Right lobe of liver (tissue), 6 donors: ENCODE results near the gene ALDH8A1. TPM values are rescaled to one million over a fixed set of nuclear protein-coding genes. Genes with fewer than 3 reads are reported as not detected.

Experiments
- ATAC-seq, 4 donors: fragments of 200-7000 bp; cut with Tn5 transposase; one replicate each; pipeline ENCODE4 v1.9.1; 2020; ENCODE audit warnings: mild to moderate bottlenecking in 4 of 4, moderate library complexity in 4 of 4
- DNase-seq, 3 donors: peaks; one replicate each; pipeline ENCODE4 v3.0.0-alpha.2; 2020
- H3K27ac ChIP-seq, 3 donors: fragments of 200-600 bp; one replicate each; pipeline ENCODE4 v1.8.0; 2022
- H3K27me3 ChIP-seq, 2 donors: fragments of 200-600 bp; one replicate each; pipeline ENCODE4 v1.8.0; 2022
- H3K36me3 ChIP-seq, 4 donors: fragments of 200-600 bp; sonication (generic) in 1 of 4; one replicate each; pipeline versions ENCODE4 v1.5.1 to v1.8.0; 2017 to 2022; ENCODE audit warnings: control low read depth in 1 of 4
- H3K4me1 ChIP-seq, 4 donors: fragments of 200-600 bp; sonication (generic) in 1 of 4; one replicate each; pipeline versions ENCODE4 v1.5.1 to v1.8.0; 2017 to 2022; ENCODE audit warnings: control low read depth in 1 of 4
- H3K4me3 ChIP-seq, 3 donors: fragments of 200-600 bp; one replicate each; pipeline ENCODE4 v1.8.0; 2022
- H3K9me3 ChIP-seq, 4 donors: fragments of 200-600 bp; sonication (generic) in 1 of 4; one replicate each; pipeline versions ENCODE4 v1.5.1 to v1.8.0; 2017 to 2022; ENCODE audit warnings: control low read depth in 1 of 4
- POLR2A ChIP-seq: fragments of 450-650 bp; IDR thresholded peaks from one replicate; pipeline ENCODE4 v1.6.1; 2017; ENCODE audit warnings: antibody characterized with exemption, mild to moderate bottlenecking
- WGBS: methylation state at CpG from one replicate; pipeline ENCODE4 v1.1.6; 2018; ENCODE audit warnings: low coverage, low lambda C conversion rate; ENCODE audit not compliant: insufficient coverage; ENCODE audit errors: missing lambda C conversion rate; 5-methylcytosine and 5-hydroxymethylcytosine counted together
- intact Hi-C, 2 donors: fragments of 100-400 bp; cut with DNase I; formaldehyde crosslinking; loops; one replicate each; pipeline versions ENCODE4 v1.11.2 to v1.14.1; 2022
- total RNA-seq, 6 experiments: library from RNA; depleted of rRNA in 2 of 6; stranded (reverse); fragments of >200 nt in 2 of 6; fragmentation: NEBNext Ultra II Directional in 3 of 6; extraction: Animal tissue kit (Norgen Biotek cat#: 25700) in 3 of 6; gene quantifications; one replicate each; pipeline versions ENCODE4 v1.1.0 to v1.2.4, GENCODE V29; 2016 to 2023
- TF ChIP-seq, protein P1 (sequence below), 4 donors: fragments of 200-600 bp in 3 of 4; fragments of 450-650 bp in 1 of 4; IDR thresholded peaks; one replicate each; pipeline versions ENCODE4 v1.5.1 to v1.8.0; 2016 to 2022; ENCODE audit warnings: antibody characterized with exemption in 4 of 4, mild to moderate bottlenecking in 2 of 4
- donor health status: DM: no; HTN: yes; CAD: no.
- donor health status: DM: no; HTN: no; CAD: no.
- donor health status: DM: no; HTN: no; CAD: no.
- donor health status: DM: no; HTN: yes; CAD: no.
- donor health status: DM: no; HTN: yes; CAD: no.

Gene ALDH8A1
- total RNA-seq, 6 experiments from 2014 or later: 91.4 to 175 (median 166) TPM

DNA sequence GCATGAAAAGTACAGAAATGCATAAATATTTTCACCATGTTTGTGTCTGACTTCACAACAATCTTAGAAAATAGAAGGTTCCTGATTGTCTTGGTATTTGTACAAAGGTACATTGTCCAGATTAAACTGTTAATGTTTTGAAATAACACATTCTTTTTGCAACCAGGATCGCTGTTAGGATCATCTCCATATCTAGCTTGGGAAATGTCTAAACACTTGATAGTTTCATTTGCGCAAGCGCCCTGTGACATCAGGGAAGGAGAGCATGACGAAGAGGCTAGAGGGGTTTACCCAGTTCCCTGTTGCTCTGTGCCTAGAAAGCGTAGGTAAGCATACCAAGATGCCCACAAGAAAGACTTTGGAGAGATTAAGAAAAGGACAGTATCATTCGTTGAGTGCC lies 19.4 kb downstream of the ALDH8A1 start:
- Histone ChIP-seq H3K4me3 (no peak overlapping the region), H3K27ac (peak overlapping the region; percentile 29 to 88 (median 71)), H3K4me1 (peaks cover 0 to 74% (median 23%) of the 10 kb centered on the region in 4 donors), H3K9me3 (no peaks in the 10 kb centered on the region), H3K27me3 (no peaks in the 10 kb centered on the region), H3K36me3 (peaks cover 0 to 36% (median 15%) of the 10 kb centered on the region in 4 donors)
- 79% methylated on average over 6 of the region's 6 CpGs for WGBS
- DNase-seq (peak in 1 of 3 donors; percentile 68), ATAC-seq (peak in 3 of 4 donors; percentile 28 to 39 (median 29))
- intact Hi-C loops: no loop called here
- TF ChIP-seq, protein P1, sequence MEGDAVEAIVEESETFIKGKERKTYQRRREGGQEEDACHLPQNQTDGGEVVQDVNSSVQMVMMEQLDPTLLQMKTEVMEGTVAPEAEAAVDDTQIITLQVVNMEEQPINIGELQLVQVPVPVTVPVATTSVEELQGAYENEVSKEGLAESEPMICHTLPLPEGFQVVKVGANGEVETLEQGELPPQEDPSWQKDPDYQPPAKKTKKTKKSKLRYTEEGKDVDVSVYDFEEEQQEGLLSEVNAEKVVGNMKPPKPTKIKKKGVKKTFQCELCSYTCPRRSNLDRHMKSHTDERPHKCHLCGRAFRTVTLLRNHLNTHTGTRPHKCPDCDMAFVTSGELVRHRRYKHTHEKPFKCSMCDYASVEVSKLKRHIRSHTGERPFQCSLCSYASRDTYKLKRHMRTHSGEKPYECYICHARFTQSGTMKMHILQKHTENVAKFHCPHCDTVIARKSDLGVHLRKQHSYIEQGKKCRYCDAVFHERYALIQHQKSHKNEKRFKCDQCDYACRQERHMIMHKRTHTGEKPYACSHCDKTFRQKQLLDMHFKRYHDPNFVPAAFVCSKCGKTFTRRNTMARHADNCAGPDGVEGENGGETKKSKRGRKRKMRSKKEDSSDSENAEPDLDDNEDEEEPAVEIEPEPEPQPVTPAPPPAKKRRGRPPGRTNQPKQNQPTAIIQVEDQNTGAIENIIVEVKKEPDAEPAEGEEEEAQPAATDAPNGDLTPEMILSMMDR (IDR thresholded peaks at IDR 0.05): no peak
- no peak for TF ChIP-seq POLR2A

DNA sequence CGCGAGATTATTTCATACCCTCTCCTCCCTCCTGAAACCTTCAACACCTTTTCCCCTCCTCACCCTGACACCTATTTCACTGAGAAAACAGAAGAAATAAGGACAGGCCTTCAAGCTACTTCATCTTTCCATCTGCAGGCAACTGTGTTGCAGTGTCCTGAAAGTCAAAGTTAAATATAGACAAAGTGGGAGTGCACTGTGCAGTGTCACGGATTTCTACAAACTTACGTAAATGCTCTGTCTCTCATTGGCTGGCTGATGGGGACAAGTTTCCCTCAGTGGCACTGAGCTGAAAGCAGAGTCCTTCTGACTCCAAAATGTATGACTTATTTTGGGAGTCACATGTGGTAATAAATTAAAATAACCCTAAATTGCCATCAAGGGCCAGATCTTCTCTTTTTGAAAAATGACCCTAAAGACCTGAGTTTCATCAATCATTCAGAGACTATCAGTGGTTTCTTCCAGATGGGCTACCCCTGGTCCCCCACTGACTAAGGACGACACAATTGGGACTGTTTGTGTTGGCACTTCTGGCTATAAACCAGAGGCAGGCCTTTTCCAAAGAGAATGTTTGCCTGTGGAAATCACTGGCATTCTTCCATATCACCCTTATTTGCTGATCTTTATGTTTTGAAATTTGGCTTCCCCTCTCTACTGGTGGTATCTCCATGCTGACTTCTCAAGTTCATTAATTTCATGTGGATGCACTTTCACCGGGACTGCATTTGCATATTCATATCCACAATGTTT lies 21.6 kb downstream of the ALDH8A1 start:
- no peaks in the 10 kb centered on the region for H3K27me3 ChIP-seq
- TF ChIP-seq POLR2A: no peak
- TF ChIP-seq, protein P1 (IDR thresholded peaks at IDR 0.05): no peak
- 48% methylated on average over 6 of the region's 6 CpGs for WGBS

DNA sequence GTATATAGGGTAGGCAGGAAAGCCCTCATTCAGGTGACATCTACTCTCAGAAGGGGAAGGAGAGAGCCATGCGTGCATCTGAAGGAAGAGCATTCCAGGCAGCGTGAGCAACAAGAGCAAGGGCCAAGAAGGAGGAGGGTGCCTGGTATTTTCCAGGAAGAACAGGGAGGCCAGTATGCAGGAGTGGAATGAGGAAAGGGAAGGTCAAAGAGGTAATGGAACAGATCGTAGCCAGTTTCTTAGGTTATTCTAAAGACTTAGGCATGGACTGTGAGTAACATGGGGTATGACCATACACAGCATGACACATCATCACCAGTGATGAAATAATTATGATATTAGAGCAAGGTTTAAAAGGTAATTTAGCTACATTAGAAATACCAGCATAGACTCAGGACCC lies 24.1 kb downstream of the ALDH8A1 start:
- DNase-seq: no peak
- Histone ChIP-seq H3K27me3 (no peaks in the 10 kb centered on the region), H3K27ac (peak overlapping the region in 1 of 3 donors; percentile 15), H3K36me3 (peaks cover 0 to 57% (median 25%) of the 10 kb centered on the region in 4 donors), H3K4me3 (no peak overlapping the region), H3K9me3 (no peaks in the 10 kb centered on the region), H3K4me1 (peaks cover 0 to 31% (median 4%) of the 10 kb centered on the region in 4 donors)
- no peak for ATAC-seq
- intact Hi-C loops: no loop called here
- TF ChIP-seq, protein P1 (IDR thresholded peaks at IDR 0.05): no peak
- no peak for TF ChIP-seq POLR2A
- 85% methylated on average over 3 of the region's 3 CpGs for WGBS

More for the DNA sequence above, 21.6 kb downstream of the ALDH8A1 start:
- H3K9me3 ChIP-seq: no peaks in the 10 kb centered on the region
- peak overlapping the region in 2 of 3 donors; percentile 27 to 88 for H3K27ac ChIP-seq
- ATAC-seq (peak; percentile 59 to 79 (median 61)), DNase-seq (no peak)
- intact Hi-C loops: no loop called here
- no peak overlapping the region for H3K4me3 ChIP-seq
- peaks cover 0 to 48% (median 20%) of the 10 kb centered on the region in 4 donors for H3K36me3 ChIP-seq
- H3K4me1 ChIP-seq: peaks cover 0 to 56% (median 16%) of the 10 kb centered on the region in 4 donors

DNA sequence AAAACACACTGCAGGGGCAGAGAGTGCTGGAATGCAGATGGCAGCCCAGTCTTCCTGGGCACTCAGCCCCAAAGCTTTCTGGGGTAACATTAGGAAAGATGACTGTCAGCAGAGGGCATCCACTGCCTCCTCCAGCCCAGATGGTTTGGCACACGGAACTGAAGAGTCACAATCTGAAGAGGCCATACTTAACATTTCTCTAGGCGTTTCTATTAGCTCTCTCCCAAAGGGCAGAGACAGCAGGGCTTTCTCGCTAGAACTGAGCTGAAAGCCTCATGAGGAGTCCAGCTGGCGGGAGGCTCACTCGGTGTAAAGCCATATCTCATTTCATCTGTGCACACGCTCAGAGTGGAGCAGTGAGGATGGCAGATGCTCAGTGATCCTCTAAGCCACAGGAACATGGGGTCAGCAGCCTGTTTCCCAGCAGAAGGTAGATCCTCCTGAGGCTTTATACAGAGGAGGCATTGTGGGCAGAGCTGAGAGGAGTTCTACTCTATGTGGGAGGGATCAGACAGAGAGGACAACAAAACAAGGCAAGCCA lies 28.1 kb downstream of the ALDH8A1 start:
- peaks cover 0 to 74% (median 36%) of the 10 kb centered on the region in 4 donors for H3K36me3 ChIP-seq
- no peak overlapping the region for H3K27ac ChIP-seq
- H3K4me3 ChIP-seq: no peak overlapping the region
- WGBS: no CpG with 5 or more reads among the region's 6 CpGs
- DNase-seq (no peak), ATAC-seq (peak in 3 of 4 donors; percentile 9 to 19 (median 17))
- TF ChIP-seq POLR2A: no peak
- TF ChIP-seq, protein P1 (IDR thresholded peaks at IDR 0.05): no peak
- intact Hi-C loops: no loop called here
- no peaks in the 10 kb centered on the region for H3K9me3 ChIP-seq
- no peaks in the 10 kb centered on the region for H3K27me3 ChIP-seq
- no peaks in the 10 kb centered on the region for H3K4me1 ChIP-seq
